ENCODE data around the gene DLL1. TPM values are rescaled to one million over a fixed set of nuclear protein-coding genes. Genes with fewer than 3 reads are reported as not detected.

DLL1 gene
- total and polyA plus RNA-seq, 9 of the 15 experiments (the other 6 are each of a cell fraction or from before 2014, with no cell fraction given), result not detected

- TF ChIP-seq, protein P1, sequence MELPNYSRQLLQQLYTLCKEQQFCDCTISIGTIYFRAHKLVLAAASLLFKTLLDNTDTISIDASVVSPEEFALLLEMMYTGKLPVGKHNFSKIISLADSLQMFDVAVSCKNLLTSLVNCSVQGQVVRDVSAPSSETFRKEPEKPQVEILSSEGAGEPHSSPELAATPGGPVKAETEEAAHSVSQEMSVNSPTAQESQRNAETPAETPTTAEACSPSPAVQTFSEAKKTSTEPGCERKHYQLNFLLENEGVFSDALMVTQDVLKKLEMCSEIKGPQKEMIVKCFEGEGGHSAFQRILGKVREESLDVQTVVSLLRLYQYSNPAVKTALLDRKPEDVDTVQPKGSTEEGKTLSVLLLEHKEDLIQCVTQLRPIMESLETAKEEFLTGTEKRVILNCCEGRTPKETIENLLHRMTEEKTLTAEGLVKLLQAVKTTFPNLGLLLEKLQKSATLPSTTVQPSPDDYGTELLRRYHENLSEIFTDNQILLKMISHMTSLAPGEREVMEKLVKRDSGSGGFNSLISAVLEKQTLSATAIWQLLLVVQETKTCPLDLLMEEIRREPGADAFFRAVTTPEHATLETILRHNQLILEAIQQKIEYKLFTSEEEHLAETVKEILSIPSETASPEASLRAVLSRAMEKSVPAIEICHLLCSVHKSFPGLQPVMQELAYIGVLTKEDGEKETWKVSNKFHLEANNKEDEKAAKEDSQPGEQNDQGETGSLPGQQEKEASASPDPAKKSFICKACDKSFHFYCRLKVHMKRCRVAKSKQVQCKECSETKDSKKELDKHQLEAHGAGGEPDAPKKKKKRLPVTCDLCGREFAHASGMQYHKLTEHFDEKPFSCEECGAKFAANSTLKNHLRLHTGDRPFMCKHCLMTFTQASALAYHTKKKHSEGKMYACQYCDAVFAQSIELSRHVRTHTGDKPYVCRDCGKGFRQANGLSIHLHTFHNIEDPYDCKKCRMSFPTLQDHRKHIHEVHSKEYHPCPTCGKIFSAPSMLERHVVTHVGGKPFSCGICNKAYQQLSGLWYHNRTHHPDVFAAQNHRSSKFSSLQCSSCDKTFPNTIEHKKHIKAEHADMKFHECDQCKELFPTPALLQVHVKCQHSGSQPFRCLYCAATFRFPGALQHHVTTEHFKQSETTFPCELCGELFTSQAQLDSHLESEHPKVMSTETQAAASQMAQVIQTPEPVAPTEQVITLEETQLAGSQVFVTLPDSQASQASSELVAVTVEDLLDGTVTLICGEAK (IDR thresholded peaks at IDR 0.05), result peak; percentile 96
- TF ChIP-seq, protein P1 (CRISPR knock-in tag; IDR thresholded peaks at IDR 0.05), result no peak; the same call in 1 of the 2 replicates
- TF ChIP-seq FOXJ3 (CRISPR knock-in tag; IDR thresholded peaks at IDR 0.05) (no peak), ZNF699 (CRISPR knock-in tag; IDR thresholded peaks at IDR 0.05; ENCODE audit: insufficient replicate concordance) (no peak), MCM7 (IDR thresholded peaks at IDR 0.05) (no peak), KLF13 (tag; IDR thresholded peaks at IDR 0.05; ENCODE audit: borderline replicate concordance, low read depth) (no peak), ATF7 (IDR thresholded peaks at IDR 0.05) (peak; percentile 79), ZC3H4 (CRISPR knock-in tag; IDR thresholded peaks at IDR 0.05; ENCODE audit: borderline replicate concordance) (no peak), HNRNPLL (IDR thresholded peaks at IDR 0.05; ENCODE audit: low read depth, low read length, poor library complexity, severe bottlenecking) (peak; percentile 87), HDAC6 (IDR thresholded peaks at IDR 0.05; ENCODE audit: low read depth, low read length) (no peak), ZNF324 (CRISPR knock-in tag; IDR thresholded peaks at IDR 0.05) (no peak), U2AF1 (optimal IDR thresholded peaks at IDR 0.05; ENCODE audit: low read depth, low read length) (peak; percentile 66)
- TF ChIP-seq, protein P2, sequence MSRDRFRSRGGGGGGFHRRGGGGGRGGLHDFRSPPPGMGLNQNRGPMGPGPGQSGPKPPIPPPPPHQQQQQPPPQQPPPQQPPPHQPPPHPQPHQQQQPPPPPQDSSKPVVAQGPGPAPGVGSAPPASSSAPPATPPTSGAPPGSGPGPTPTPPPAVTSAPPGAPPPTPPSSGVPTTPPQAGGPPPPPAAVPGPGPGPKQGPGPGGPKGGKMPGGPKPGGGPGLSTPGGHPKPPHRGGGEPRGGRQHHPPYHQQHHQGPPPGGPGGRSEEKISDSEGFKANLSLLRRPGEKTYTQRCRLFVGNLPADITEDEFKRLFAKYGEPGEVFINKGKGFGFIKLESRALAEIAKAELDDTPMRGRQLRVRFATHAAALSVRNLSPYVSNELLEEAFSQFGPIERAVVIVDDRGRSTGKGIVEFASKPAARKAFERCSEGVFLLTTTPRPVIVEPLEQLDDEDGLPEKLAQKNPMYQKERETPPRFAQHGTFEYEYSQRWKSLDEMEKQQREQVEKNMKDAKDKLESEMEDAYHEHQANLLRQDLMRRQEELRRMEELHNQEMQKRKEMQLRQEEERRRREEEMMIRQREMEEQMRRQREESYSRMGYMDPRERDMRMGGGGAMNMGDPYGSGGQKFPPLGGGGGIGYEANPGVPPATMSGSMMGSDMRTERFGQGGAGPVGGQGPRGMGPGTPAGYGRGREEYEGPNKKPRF (IDR thresholded peaks at IDR 0.05; ENCODE audit: low read depth, low read length), result no peak
- TF ChIP-seq, protein P3, sequence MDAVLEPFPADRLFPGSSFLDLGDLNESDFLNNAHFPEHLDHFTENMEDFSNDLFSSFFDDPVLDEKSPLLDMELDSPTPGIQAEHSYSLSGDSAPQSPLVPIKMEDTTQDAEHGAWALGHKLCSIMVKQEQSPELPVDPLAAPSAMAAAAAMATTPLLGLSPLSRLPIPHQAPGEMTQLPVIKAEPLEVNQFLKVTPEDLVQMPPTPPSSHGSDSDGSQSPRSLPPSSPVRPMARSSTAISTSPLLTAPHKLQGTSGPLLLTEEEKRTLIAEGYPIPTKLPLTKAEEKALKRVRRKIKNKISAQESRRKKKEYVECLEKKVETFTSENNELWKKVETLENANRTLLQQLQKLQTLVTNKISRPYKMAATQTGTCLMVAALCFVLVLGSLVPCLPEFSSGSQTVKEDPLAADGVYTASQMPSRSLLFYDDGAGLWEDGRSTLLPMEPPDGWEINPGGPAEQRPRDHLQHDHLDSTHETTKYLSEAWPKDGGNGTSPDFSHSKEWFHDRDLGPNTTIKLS (IDR thresholded peaks at IDR 0.05; ENCODE audit: borderline replicate concordance, low read depth), result peak; percentile 82
These were observed 15.6 kb upstream of the DLL1 start, which contains the start of gene FAM120B (continued) for GRCh38 chr6:170306324-170307079.
